Endothelial cell of umbilical vein (primary cell): ENCODE results near the gene PCDHA7. TPM values are rescaled to one million over a fixed set of nuclear protein-coding genes. Genes with fewer than 3 reads are reported as not detected.

ENCODE experiments used
- BruUV-seq: library from RNA; stranded (reverse); fragments of 400-500 nt; replicated peaks from 2 replicates; lab custom pipeline; 2021; lab: Mats Ljungman, UMichigan
- CTCF ChIA-PET: fragments of 300-600, 350-600 bp; sonication (Branson Sonifier 250); formaldehyde crosslinking; loops from one replicate; lab custom pipeline; 2021; ENCODE audit warnings: antibody characterized with exemption, inconsistent platforms; lab: Charles Lee
- POLR2A ChIA-PET: fragments of 300-600, 350-600 bp; sonication (Branson Sonifier 250); formaldehyde crosslinking; loops from one replicate; lab custom pipeline; 2021; ENCODE audit warnings: antibody characterized with exemption, inconsistent platforms; lab: Charles Lee
- DNase-seq: peaks from one replicate; pipeline ENCODE4 v3.0.0-alpha.2; 2011; ENCODE audit warnings: low read depth, low spot score
- FAIRE-seq: peaks from 2 replicates; lab custom pipeline; 2011; peaks lifted over from hg19 to GRCh38; lab: Jason Lieb, UNC
- H2AFZ ChIP-seq: 2 replicates; pipeline ENCODE4 v1.6.0; 2012; ENCODE audit warnings: low read depth, low read length, control low read depth, inconsistent platforms
- H3K27ac ChIP-seq: 2 replicates; pipeline ENCODE4 v1.5.1; 2011; ENCODE audit warnings: low read depth, mild to moderate bottlenecking, control low read depth, low read length, moderate library complexity; ENCODE audit not compliant: insufficient read depth
- H3K27me3 ChIP-seq, 2 experiments: 2 replicates each; pipeline versions ENCODE4 v1.6.0 to v1.6.1; 2011; ENCODE audit warnings: low read length in 2 of 2, mixed read lengths in 1 of 2; ENCODE audit not compliant: control insufficient read depth in 2 of 2, insufficient read depth in 2 of 2
- H3K36me3 ChIP-seq, 2 experiments: 2 replicates in 1 of 2; 3 replicates in 1 of 2; pipeline ENCODE4 v1.5.1; 2011; ENCODE audit warnings: low read length in 2 of 2, mild to moderate bottlenecking in 1 of 2, moderate library complexity in 1 of 2; ENCODE audit not compliant: control insufficient read depth in 2 of 2, insufficient read depth in 2 of 2; ENCODE audit errors: extremely low read depth in 1 of 2
- H3K4me1 ChIP-seq: 3 replicates; pipeline ENCODE4 v1.5.1; 2011; ENCODE audit warnings: mild to moderate bottlenecking, low read length; ENCODE audit not compliant: control insufficient read depth, insufficient read depth; ENCODE audit errors: extremely low read depth
- H3K4me2 ChIP-seq: 2 replicates; pipeline ENCODE4 v1.6.1; 2011; ENCODE audit warnings: low read length, control low read depth, mixed read lengths; ENCODE audit not compliant: insufficient read depth
- H3K4me3 ChIP-seq, 3 experiments: fragments of 200-600 bp in 1 of 3; sonication (generic), shearing (Covaris generic) in 1 of 3; replicated peaks in 1 of 3; 2 replicates each; pipeline ENCODE4 v1.5.1; 2011 to 2016; ENCODE audit warnings: control low read depth in 3 of 3, low read length in 3 of 3, mild to moderate bottlenecking in 2 of 3, inconsistent platforms in 1 of 3, low read depth in 1 of 3, moderate library complexity in 1 of 3; ENCODE audit not compliant: insufficient read depth in 1 of 3
- H3K79me2 ChIP-seq: 2 replicates; pipeline ENCODE4 v1.6.0; 2012; ENCODE audit warnings: low read length, inconsistent platforms; ENCODE audit not compliant: control insufficient read depth, insufficient read depth
- H3K9ac ChIP-seq: replicated peaks from 2 replicates; pipeline ENCODE3; 2011; ENCODE audit warnings: low read length, control low read depth; ENCODE audit not compliant: insufficient read depth; ENCODE audit errors: extremely low read depth
- H3K9me1 ChIP-seq: replicated peaks from 3 replicates; pipeline ENCODE4 v1.6.0; 2011; ENCODE audit warnings: mild to moderate bottlenecking, low read length; ENCODE audit not compliant: control insufficient read depth, insufficient read depth; ENCODE audit errors: extremely low read depth
- H3K9me3 ChIP-seq: replicated peaks from 2 replicates; pipeline ENCODE4 v1.5.1; 2012; ENCODE audit warnings: low read length, inconsistent platforms; ENCODE audit not compliant: control insufficient read depth, insufficient read depth
- H4K20me1 ChIP-seq: replicated peaks from 2 replicates; pipeline ENCODE3; 2011; ENCODE audit warnings: mild to moderate bottlenecking, low read length; ENCODE audit not compliant: control insufficient read depth, insufficient read depth; ENCODE audit errors: extremely low read depth
- EZH2 ChIP-seq: IDR thresholded peaks from 2 replicates; pipeline ENCODE4 v1.6.1; 2012; ENCODE audit warnings: borderline replicate concordance, low read depth, mild to moderate bottlenecking, moderate library complexity, low read length, inconsistent platforms; ENCODE audit not compliant: severe bottlenecking
- FOS ChIP-seq: IDR thresholded peaks from 2 replicates; pipeline ENCODE4 v1.6.1; 2011; ENCODE audit warnings: mild to moderate bottlenecking, low read length, moderate library complexity, borderline replicate concordance; ENCODE audit not compliant: insufficient read depth
- GATA2 ChIP-seq: IDR thresholded peaks from 2 replicates; pipeline ENCODE4 v1.7.0; 2011; ENCODE audit warnings: low read depth, mild to moderate bottlenecking, moderate library complexity, mixed read lengths, low read length; ENCODE audit not compliant: insufficient read length, insufficient read depth
- JUN ChIP-seq: IDR thresholded peaks from 2 replicates; pipeline ENCODE4 v1.6.1; 2011; ENCODE audit warnings: borderline replicate concordance, low read depth; ENCODE audit not compliant: insufficient read length, insufficient read depth
- MAX ChIP-seq: IDR thresholded peaks from 2 replicates; pipeline ENCODE4 v1.6.1; 2011; ENCODE audit not compliant: insufficient read depth, insufficient read length
- MYC ChIP-seq: IDR thresholded peaks from one replicate; pipeline ENCODE4 v1.6.1; 2011; ENCODE audit warnings: mild to moderate bottlenecking, low read depth, low read length
- POLR2A ChIP-seq: IDR thresholded peaks from 2 replicates; pipeline ENCODE4 v1.6.1; 2012; ENCODE audit warnings: low read depth, mild to moderate bottlenecking, control low read depth, low read length
- POLR2AphosphoS5 ChIP-seq: IDR thresholded peaks from 2 replicates; pipeline ENCODE4 v1.6.1; 2012; ENCODE audit warnings: low read depth, mild to moderate bottlenecking, control low read depth, low read length, moderate library complexity; ENCODE audit not compliant: insufficient read depth
- dilution Hi-C: fragments of 300-500 bp; cut with MboI; formaldehyde crosslinking; loops from one replicate; pipeline ENCODE4 v1.15.0; 2019; ENCODE audit warnings: low sequenced_read_pairs; ENCODE audit not compliant: extremely low pct_ligation_motif_present
- intact Hi-C: fragments of 100-400 bp; cut with micrococcal nuclease; formaldehyde crosslinking; loops from one replicate; pipeline ENCODE4 v1.10.0; 2022
- polyA plus RNA-seq, 4 experiments: library from polyadenylated mRNA; depleted of rRNA in 3 of 4; stranded (reverse) in 3 of 4; unstranded in 1 of 4; fragments of >200 nt; gene quantifications; 2 replicates each; pipeline versions ENCODE4 v1.2.1 to v1.2.3, GENCODE V29; 2011 to 2012; ENCODE audit warnings: missing spikeins in 1 of 4
- total RNA-seq: library from RNA; stranded (reverse); gene quantifications from 2 replicates; pipeline ENCODE4 v1.2.3, GENCODE V29; 2021
- TF ChIP-seq, protein P1 (sequence below), 2 donors: IDR thresholded peaks; 1 replicate in 1 of 2; 2 replicates in 1 of 2; pipeline ENCODE4 v1.5.1; 2011; ENCODE audit warnings: low read length in 2 of 2, mild to moderate bottlenecking in 2 of 2, moderate library complexity in 2 of 2, control low read depth in 1 of 2, inconsistent platforms in 1 of 2, low read depth in 1 of 2; ENCODE audit not compliant: insufficient read depth in 1 of 2; ENCODE audit errors: extremely low read depth in 1 of 2

The PCDHA7 gene
- total and polyA plus RNA-seq, 2 donors (not counting 3 experiments of a cell fraction or from before 2014, with no cell fraction given): 0.07 TPM; not detected in 1

DNA sequence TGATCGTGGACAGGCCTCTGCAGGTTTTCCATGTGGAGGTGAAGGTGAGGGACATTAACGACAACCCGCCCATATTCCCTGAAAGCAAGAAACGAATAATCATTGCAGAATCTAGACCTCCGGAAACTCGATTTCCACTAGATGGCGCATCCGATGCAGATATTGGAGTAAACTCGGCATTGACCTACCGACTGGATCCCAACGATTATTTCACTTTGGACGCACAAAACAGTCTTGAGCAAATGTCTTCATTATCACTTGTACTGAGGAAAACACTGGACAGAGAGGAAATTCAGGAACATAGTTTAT lies 48.5 kb downstream of the PCDHA7 start:
- no peak overlapping the region for H3K4me2 ChIP-seq
- H3K4me3 ChIP-seq: no peak overlapping the region
- DNase-seq (no peak), FAIRE-seq (no peak)
- ChIA-PET POLR2A (no interaction called here), CTCF (interaction anchor here (2.2 kb wide), 1 partner anchor 158 kb away, joined by 12 read pairs; no protein-coding TSS in a partner anchor)
- no peaks in the 10 kb centered on the region for H3K36me3 ChIP-seq
- no peak overlapping the region for H3K27ac ChIP-seq
- BruUV-seq: no TSS peak
- H3K27me3 ChIP-seq: peaks cover 0 to 7% of the 10 kb centered on the region in 2 experiments
- H3K4me1 ChIP-seq: no peaks in the 10 kb centered on the region
- H3K9ac ChIP-seq: no peak overlapping the region
- dilution Hi-C loops (no loop called here), intact Hi-C loops (loop anchor here (1.0 to 5.0 kb wide), 2 partner anchors 45 to 159 kb away; partner anchors contain the start of gene PCDHAC1)
- H2AFZ ChIP-seq: no peak overlapping the region
- H4K20me1 ChIP-seq: no peaks in the 10 kb centered on the region
- H3K9me3 ChIP-seq: no peaks in the 10 kb centered on the region
- H3K9me1 ChIP-seq: no peaks in the 10 kb centered on the region
- TF ChIP-seq, protein P1, sequence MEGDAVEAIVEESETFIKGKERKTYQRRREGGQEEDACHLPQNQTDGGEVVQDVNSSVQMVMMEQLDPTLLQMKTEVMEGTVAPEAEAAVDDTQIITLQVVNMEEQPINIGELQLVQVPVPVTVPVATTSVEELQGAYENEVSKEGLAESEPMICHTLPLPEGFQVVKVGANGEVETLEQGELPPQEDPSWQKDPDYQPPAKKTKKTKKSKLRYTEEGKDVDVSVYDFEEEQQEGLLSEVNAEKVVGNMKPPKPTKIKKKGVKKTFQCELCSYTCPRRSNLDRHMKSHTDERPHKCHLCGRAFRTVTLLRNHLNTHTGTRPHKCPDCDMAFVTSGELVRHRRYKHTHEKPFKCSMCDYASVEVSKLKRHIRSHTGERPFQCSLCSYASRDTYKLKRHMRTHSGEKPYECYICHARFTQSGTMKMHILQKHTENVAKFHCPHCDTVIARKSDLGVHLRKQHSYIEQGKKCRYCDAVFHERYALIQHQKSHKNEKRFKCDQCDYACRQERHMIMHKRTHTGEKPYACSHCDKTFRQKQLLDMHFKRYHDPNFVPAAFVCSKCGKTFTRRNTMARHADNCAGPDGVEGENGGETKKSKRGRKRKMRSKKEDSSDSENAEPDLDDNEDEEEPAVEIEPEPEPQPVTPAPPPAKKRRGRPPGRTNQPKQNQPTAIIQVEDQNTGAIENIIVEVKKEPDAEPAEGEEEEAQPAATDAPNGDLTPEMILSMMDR (IDR thresholded peaks at IDR 0.05; ENCODE audit: extremely low read depth in 1 of 2, insufficient read depth in 1 of 2, low read depth in 1 of 2, low read length in 2 of 2): no peak
- no peak for TF ChIP-seq EZH2
- no peak for TF ChIP-seq GATA2
- TF ChIP-seq MYC: no peak
- TF ChIP-seq MAX: no peak
- TF ChIP-seq POLR2AphosphoS5: no peak
- TF ChIP-seq POLR2A: no peak
- TF ChIP-seq FOS: no peak
- no peak for TF ChIP-seq JUN
- no peaks in the 10 kb centered on the region for H3K79me2 ChIP-seq
